ENCODE results near the gene SCD.

The SCD gene

GRCh38 chr10:100325158-100325557 is 21.9 kb upstream of the SCD start:
- H3K27me3 ChIP-seq (replicated peaks; ENCODE audit: control insufficient read depth, insufficient read depth, low read length) = peaks cover 37% of the 10 kb centered on the region
- H3K36me3 ChIP-seq (ENCODE audit: control insufficient read depth, insufficient read depth, low read length, severe bottlenecking) = no peaks in the 10 kb centered on the region
- H3K9ac ChIP-seq (ENCODE audit: low read length) = no peak overlapping the region
- DNase-seq (ENCODE audit: low read depth) = no peak
- no peak overlapping the region for H3K4me3 ChIP-seq (ENCODE audit: low read length)
- H3K4me1 ChIP-seq (ENCODE audit: control insufficient read depth, insufficient read depth, low read length) = peaks cover 17% of the 10 kb centered on the region
- no peaks in the 10 kb centered on the region for H3K9me3 ChIP-seq (ENCODE audit: control insufficient read depth, low read length)

GRCh38 chr10:100327007-100327717 is 19.9 kb upstream of the SCD start:
- H3K9ac ChIP-seq (ENCODE audit: low read length) = no peak overlapping the region
- no peaks in the 10 kb centered on the region for H3K36me3 ChIP-seq (ENCODE audit: control insufficient read depth, insufficient read depth, low read length, severe bottlenecking)
- no peak overlapping the region for H3K4me3 ChIP-seq (ENCODE audit: low read length)
- DNase-seq (ENCODE audit: low read depth) = peak; percentile 41
- H3K9me3 ChIP-seq (ENCODE audit: control insufficient read depth, low read length) = no peaks in the 10 kb centered on the region
- peaks cover 17% of the 10 kb centered on the region for H3K4me1 ChIP-seq (ENCODE audit: control insufficient read depth, insufficient read depth, low read length)
- peaks cover 52% of the 10 kb centered on the region for H3K27me3 ChIP-seq (replicated peaks; ENCODE audit: control insufficient read depth, insufficient read depth, low read length)

DNA sequence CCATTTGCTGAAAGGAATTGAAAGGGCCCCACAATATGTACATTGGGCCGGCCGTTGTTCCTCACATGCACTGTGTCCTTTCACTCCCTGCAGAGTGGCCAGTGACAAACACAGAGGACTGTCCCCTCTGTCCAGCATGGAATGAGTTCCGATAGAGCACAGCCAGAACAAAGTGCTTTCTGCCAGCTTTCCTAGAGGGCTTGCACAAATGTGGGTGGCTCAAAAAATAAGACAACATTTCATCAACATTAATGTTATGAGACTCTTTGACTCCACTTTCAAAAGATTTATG is 19.4 kb upstream of the SCD start:
- no peaks in the 10 kb centered on the region for H3K9me3 ChIP-seq (ENCODE audit: control insufficient read depth, low read length)
- peaks cover 17% of the 10 kb centered on the region for H3K4me1 ChIP-seq (ENCODE audit: control insufficient read depth, insufficient read depth, low read length)
- no peak for DNase-seq (ENCODE audit: low read depth)
- H3K9ac ChIP-seq (ENCODE audit: low read length) = no peak overlapping the region
- peaks cover 53% of the 10 kb centered on the region for H3K27me3 ChIP-seq (replicated peaks; ENCODE audit: control insufficient read depth, insufficient read depth, low read length)
- H3K36me3 ChIP-seq (ENCODE audit: control insufficient read depth, insufficient read depth, low read length, severe bottlenecking) = no peaks in the 10 kb centered on the region
- no peak overlapping the region for H3K4me3 ChIP-seq (ENCODE audit: low read length)

- Histone ChIP-seq H3K9me3 (ENCODE audit: control insufficient read depth, low read length) (no peaks in the 10 kb centered on the region), H3K36me3 (ENCODE audit: control insufficient read depth, insufficient read depth, low read length, severe bottlenecking) (no peaks in the 10 kb centered on the region), H3K4me1 (ENCODE audit: control insufficient read depth, insufficient read depth, low read length) (peaks cover 19% of the 10 kb centered on the region), H3K9ac (ENCODE audit: low read length) (no peak overlapping the region), H3K27me3 (replicated peaks; ENCODE audit: control insufficient read depth, insufficient read depth, low read length) (peaks cover 56% of the 10 kb centered on the region), H3K4me3 (ENCODE audit: low read length) (no peak overlapping the region)
- no peak for DNase-seq (ENCODE audit: low read depth)
Measured at GRCh38 chr10:100328198-100328597, 18.8 kb upstream of the SCD start.

DNA sequence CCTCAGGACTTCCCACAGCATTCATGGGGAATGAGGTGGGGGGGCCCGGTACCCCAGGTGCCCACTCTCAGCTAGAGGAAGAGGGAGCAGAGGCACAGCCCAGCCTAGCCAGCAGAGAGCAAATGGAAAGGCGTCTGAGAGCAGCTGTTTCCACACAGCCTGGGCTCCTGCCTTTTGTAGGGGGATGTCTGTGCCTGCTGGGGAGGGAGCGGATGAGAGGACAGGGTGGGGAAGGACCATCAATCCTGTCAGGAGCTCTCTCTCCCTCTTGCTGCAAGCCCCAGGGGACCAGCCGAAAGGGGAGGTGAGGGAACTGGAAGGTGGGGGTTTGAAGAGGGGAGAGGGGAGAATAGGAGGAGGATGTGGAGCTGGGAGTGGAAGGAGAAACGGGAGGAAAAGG is 17.0 kb upstream of the SCD start, which contains the start of gene PKD2L1:
PKD2L1 (minus strand) TSS at position 150 of the 400 bp plus-strand sequence; CDS start at position 25, 125 bp downstream.
- DNase-seq (ENCODE audit: low read depth) = no peak
- Histone ChIP-seq H3K36me3 (ENCODE audit: control insufficient read depth, insufficient read depth, low read length, severe bottlenecking) (no peaks in the 10 kb centered on the region), H3K9me3 (ENCODE audit: control insufficient read depth, low read length) (no peaks in the 10 kb centered on the region), H3K4me3 (ENCODE audit: low read length) (no peak within 1 kb of the TSS), H3K27me3 (replicated peaks; ENCODE audit: control insufficient read depth, insufficient read depth, low read length) (peaks cover 45% of the 10 kb centered on the region), H3K4me1 (ENCODE audit: control insufficient read depth, insufficient read depth, low read length) (peaks cover 33% of the 10 kb centered on the region), H3K9ac (ENCODE audit: low read length) (no peak within 1 kb of the TSS)

DNA sequence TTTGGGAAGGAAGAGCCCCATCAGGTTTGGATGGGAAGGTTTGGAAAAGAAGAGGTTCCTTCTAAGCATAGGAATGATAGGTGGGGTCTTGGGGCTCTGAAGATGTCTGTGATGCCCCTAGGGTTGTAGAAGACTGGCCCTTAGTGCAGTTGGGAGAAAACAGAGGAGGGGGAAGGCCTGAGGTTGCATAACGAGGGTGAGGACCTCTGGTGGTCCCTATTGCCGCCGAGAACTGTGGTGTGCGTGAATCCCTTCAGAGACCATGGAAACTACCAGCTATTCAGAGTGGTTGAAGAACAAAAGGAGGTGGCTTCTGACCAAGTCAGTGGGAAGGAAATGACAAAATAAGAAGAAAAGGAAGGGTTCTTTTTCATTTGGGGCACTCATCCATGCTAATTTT is 13.9 kb upstream of the SCD start:
- Histone ChIP-seq H3K27me3 (replicated peaks; ENCODE audit: control insufficient read depth, insufficient read depth, low read length) (peaks cover 40% of the 10 kb centered on the region), H3K4me3 (ENCODE audit: low read length) (no peak overlapping the region), H3K9ac (ENCODE audit: low read length) (no peak overlapping the region), H3K4me1 (ENCODE audit: control insufficient read depth, insufficient read depth, low read length) (peaks cover 17% of the 10 kb centered on the region), H3K9me3 (ENCODE audit: control insufficient read depth, low read length) (no peaks in the 10 kb centered on the region), H3K36me3 (ENCODE audit: control insufficient read depth, insufficient read depth, low read length, severe bottlenecking) (no peaks in the 10 kb centered on the region)
- no peak for DNase-seq (ENCODE audit: low read depth)

- Histone ChIP-seq H3K36me3 (ENCODE audit: control insufficient read depth, insufficient read depth, low read length, severe bottlenecking) (no peaks in the 10 kb centered on the region), H3K9ac (ENCODE audit: low read length) (peak overlapping the region; percentile 25), H3K9me3 (ENCODE audit: control insufficient read depth, low read length) (no peaks in the 10 kb centered on the region), H3K4me1 (ENCODE audit: control insufficient read depth, insufficient read depth, low read length) (peaks cover 20% of the 10 kb centered on the region), H3K4me3 (ENCODE audit: low read length) (no peak overlapping the region), H3K27me3 (replicated peaks; ENCODE audit: control insufficient read depth, insufficient read depth, low read length) (peaks cover 37% of the 10 kb centered on the region)
- no peak for DNase-seq (ENCODE audit: low read depth)
Measured at GRCh38 chr10:100333661-100334440, 13.2 kb upstream of the SCD start.

- no peaks in the 10 kb centered on the region for H3K36me3 ChIP-seq (ENCODE audit: control insufficient read depth, insufficient read depth, low read length, severe bottlenecking)
- H3K27me3 ChIP-seq (replicated peaks; ENCODE audit: control insufficient read depth, insufficient read depth, low read length) = peaks cover 28% of the 10 kb centered on the region
- no peaks in the 10 kb centered on the region for H3K9me3 ChIP-seq (ENCODE audit: control insufficient read depth, low read length)
- peaks cover 29% of the 10 kb centered on the region for H3K4me1 ChIP-seq (ENCODE audit: control insufficient read depth, insufficient read depth, low read length)
- no peak overlapping the region for H3K4me3 ChIP-seq (ENCODE audit: low read length)
- H3K9ac ChIP-seq (ENCODE audit: low read length) = peak overlapping the region; percentile 25
- peak; percentile 29 for DNase-seq (ENCODE audit: low read depth)
Measured at GRCh38 chr10:100334762-100335161, 12.3 kb upstream of the SCD start.

DNA sequence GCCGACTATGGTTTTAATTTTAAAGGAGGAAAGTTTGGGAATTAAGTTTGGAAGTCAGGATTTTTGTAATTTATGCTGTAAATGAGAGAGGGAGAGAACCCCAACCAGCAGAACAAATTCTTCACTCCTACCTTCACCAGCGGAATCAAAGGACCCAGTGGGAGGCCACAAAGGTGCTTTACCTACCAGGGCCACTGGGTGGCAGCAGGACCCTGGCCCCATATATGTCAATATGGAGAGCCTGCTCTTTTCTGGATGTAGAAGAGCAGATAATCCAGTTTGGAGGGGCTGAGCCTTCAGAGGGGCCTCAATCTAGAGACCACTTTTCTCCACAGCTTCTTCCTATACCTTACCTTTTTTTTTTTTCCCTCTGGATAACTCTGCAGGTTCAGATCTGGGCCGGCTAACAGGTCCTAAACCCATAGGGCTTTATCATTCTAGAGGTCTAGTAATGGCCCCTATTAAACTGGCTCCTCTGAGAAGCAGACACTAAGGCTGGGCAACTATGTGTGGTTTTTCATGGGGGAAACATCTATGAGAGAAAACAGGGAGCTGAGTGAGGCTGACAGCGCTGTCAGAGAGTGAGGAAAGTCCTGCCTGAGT is 8.5 kb upstream of the SCD start:
- no peaks in the 10 kb centered on the region for H3K36me3 ChIP-seq (ENCODE audit: control insufficient read depth, insufficient read depth, low read length, severe bottlenecking)
- peaks cover 48% of the 10 kb centered on the region for H3K4me1 ChIP-seq (ENCODE audit: control insufficient read depth, insufficient read depth, low read length)

DNA sequence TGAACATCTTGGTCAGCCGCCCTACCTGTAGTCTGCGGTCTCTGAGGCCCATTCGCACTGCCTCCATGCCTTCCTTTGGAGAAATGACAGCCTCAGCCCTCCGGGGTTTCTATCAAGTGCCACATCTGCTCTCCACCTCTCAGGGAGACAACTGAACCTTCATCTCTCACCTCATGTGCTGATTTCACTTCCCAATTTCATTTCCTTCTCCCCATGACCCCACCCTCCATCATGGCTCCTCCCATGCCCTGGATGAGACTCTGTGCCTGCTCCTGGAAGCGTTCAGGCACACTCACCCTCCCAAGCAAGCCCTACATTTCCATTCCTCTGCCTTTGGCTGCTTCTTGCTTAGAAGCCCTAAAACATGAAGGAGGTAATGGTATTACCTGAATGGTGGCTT is 7.8 kb upstream of the SCD start:
- Histone ChIP-seq H3K36me3 (ENCODE audit: control insufficient read depth, insufficient read depth, low read length, severe bottlenecking) (no peaks in the 10 kb centered on the region), H3K27me3 (replicated peaks; ENCODE audit: control insufficient read depth, insufficient read depth, low read length) (no peaks in the 10 kb centered on the region), H3K4me3 (ENCODE audit: low read length) (no peak overlapping the region), H3K9ac (ENCODE audit: low read length) (peak overlapping the region; percentile 44), H3K9me3 (ENCODE audit: control insufficient read depth, low read length) (no peaks in the 10 kb centered on the region), H3K4me1 (ENCODE audit: control insufficient read depth, insufficient read depth, low read length) (peaks cover 42% of the 10 kb centered on the region)
- DNase-seq (ENCODE audit: low read depth) = no peak

More for the DNA sequence above, 8.5 kb upstream of the SCD start:
- Histone ChIP-seq H3K27me3 (replicated peaks; ENCODE audit: control insufficient read depth, insufficient read depth, low read length) (no peaks in the 10 kb centered on the region), H3K9me3 (ENCODE audit: control insufficient read depth, low read length) (no peaks in the 10 kb centered on the region), H3K4me3 (ENCODE audit: low read length) (no peak overlapping the region), H3K9ac (ENCODE audit: low read length) (peak overlapping the region; percentile 44)
- DNase-seq (ENCODE audit: low read depth) = peak; percentile 84
